HEK293 (cell line): ENCODE measurements around the gene GNA12.

Experiments used
- PRDM1 ChIP-seq: fragments of 450-650 bp; formaldehyde crosslinking; IDR thresholded peaks from 2 replicates; pipeline ENCODE4; 2016; ENCODE audit warnings: missing biosample characterization, missing genetic modification characterization
- SCRT1 ChIP-seq: fragments of 450-650 bp; formaldehyde crosslinking; IDR thresholded peaks from 2 replicates; pipeline ENCODE4 v1.5.1; 2016; ENCODE audit warnings: missing biosample characterization, missing genetic modification characterization, borderline replicate concordance
- TCF7L2 ChIP-seq: IDR thresholded peaks from 2 replicates; pipeline ENCODE4 v1.6.1; 2011; ENCODE audit warnings: low read depth, mild to moderate bottlenecking, inconsistent platforms, low read length, moderate library complexity, borderline replicate concordance
- ZBTB8A ChIP-seq: fragments of 450-650 bp; formaldehyde crosslinking; IDR thresholded peaks from 2 replicates; pipeline ENCODE4 v1.5.1; 2016; ENCODE audit warnings: missing biosample characterization, missing genetic modification characterization
- ZNF132 ChIP-seq: fragments of 450-650 bp; formaldehyde crosslinking; IDR thresholded peaks from 2 replicates; pipeline ENCODE4 v1.5.1; 2017; ENCODE audit warnings: missing biosample characterization, missing genetic modification characterization, borderline replicate concordance
- ZNF184 ChIP-seq: fragments of 450-650 bp; IDR thresholded peaks from 2 replicates; pipeline ENCODE4 v1.5.1; 2018; ENCODE audit warnings: missing biosample characterization, mild to moderate bottlenecking, missing genetic modification characterization
- ZNF274 ChIP-seq, 2 experiments: fragments of 200-500 bp in 1 of 2; fragments of 450-650 bp in 1 of 2; sonication (Bioruptor generic) in 1 of 2; formaldehyde crosslinking in 1 of 2; IDR thresholded peaks; 2 replicates each; pipeline versions ENCODE4 v1.5.1 to v1.6.1; 2014 to 2016; ENCODE audit warnings: borderline replicate concordance in 1 of 2, inconsistent platforms in 1 of 2, low read length in 1 of 2, missing biosample characterization in 1 of 2, missing genetic modification characterization in 1 of 2
- TF ChIP-seq, protein P1 (sequence below): fragments of 450-650 bp; formaldehyde crosslinking; IDR thresholded peaks from 2 replicates; pipeline ENCODE4 v1.5.1; 2016; ENCODE audit warnings: missing biosample characterization, missing genetic modification characterization
- TF ChIP-seq, protein P2 (sequence below): fragments of 450-650 bp; formaldehyde crosslinking; IDR thresholded peaks from 2 replicates; pipeline ENCODE4 v1.5.1; 2016; ENCODE audit warnings: missing biosample characterization, missing genetic modification characterization
- TF ChIP-seq, protein P3 (sequence below): fragments of 450-650 bp; formaldehyde crosslinking; IDR thresholded peaks from 2 replicates; pipeline ENCODE4 v1.5.1; 2017; ENCODE audit warnings: missing biosample characterization, missing genetic modification characterization
- TF ChIP-seq, protein P4 (sequence below): fragments of 450-650 bp; formaldehyde crosslinking; IDR thresholded peaks from 2 replicates; pipeline ENCODE4 v1.5.1; 2016; ENCODE audit warnings: missing biosample characterization, missing genetic modification characterization

DNA sequence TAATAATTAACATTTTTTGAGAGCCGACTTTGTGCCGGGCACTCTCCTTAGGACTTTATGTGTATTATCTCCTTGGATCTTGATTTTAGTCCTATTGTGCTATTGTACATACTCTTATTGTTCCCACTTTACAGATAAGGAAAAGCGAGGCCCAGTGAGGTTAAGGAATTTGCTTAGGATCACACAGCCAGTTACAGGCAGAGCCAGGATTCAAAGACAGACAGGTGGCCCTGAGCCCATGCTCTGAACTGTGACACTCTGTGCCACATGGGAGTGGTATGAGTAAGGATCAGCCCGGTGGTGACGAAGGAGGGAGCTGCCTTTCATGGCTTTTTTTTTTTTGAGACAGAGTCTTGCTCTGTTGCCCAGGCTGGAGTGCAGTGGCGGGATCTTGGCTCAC lies 15.8 kb upstream of the GNA12 start:
- TF ChIP-seq ZNF184 (tag by site-specific recombination) = no peak
- TF ChIP-seq, protein P1, sequence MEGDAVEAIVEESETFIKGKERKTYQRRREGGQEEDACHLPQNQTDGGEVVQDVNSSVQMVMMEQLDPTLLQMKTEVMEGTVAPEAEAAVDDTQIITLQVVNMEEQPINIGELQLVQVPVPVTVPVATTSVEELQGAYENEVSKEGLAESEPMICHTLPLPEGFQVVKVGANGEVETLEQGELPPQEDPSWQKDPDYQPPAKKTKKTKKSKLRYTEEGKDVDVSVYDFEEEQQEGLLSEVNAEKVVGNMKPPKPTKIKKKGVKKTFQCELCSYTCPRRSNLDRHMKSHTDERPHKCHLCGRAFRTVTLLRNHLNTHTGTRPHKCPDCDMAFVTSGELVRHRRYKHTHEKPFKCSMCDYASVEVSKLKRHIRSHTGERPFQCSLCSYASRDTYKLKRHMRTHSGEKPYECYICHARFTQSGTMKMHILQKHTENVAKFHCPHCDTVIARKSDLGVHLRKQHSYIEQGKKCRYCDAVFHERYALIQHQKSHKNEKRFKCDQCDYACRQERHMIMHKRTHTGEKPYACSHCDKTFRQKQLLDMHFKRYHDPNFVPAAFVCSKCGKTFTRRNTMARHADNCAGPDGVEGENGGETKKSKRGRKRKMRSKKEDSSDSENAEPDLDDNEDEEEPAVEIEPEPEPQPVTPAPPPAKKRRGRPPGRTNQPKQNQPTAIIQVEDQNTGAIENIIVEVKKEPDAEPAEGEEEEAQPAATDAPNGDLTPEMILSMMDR (tag by site-specific recombination) = no peak
- TF ChIP-seq, protein P2, sequence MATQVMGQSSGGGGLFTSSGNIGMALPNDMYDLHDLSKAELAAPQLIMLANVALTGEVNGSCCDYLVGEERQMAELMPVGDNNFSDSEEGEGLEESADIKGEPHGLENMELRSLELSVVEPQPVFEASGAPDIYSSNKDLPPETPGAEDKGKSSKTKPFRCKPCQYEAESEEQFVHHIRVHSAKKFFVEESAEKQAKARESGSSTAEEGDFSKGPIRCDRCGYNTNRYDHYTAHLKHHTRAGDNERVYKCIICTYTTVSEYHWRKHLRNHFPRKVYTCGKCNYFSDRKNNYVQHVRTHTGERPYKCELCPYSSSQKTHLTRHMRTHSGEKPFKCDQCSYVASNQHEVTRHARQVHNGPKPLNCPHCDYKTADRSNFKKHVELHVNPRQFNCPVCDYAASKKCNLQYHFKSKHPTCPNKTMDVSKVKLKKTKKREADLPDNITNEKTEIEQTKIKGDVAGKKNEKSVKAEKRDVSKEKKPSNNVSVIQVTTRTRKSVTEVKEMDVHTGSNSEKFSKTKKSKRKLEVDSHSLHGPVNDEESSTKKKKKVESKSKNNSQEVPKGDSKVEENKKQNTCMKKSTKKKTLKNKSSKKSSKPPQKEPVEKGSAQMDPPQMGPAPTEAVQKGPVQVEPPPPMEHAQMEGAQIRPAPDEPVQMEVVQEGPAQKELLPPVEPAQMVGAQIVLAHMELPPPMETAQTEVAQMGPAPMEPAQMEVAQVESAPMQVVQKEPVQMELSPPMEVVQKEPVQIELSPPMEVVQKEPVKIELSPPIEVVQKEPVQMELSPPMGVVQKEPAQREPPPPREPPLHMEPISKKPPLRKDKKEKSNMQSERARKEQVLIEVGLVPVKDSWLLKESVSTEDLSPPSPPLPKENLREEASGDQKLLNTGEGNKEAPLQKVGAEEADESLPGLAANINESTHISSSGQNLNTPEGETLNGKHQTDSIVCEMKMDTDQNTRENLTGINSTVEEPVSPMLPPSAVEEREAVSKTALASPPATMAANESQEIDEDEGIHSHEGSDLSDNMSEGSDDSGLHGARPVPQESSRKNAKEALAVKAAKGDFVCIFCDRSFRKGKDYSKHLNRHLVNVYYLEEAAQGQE (tag by site-specific recombination) = no peak
- no peak for TF ChIP-seq TCF7L2
- TF ChIP-seq, protein P3, sequence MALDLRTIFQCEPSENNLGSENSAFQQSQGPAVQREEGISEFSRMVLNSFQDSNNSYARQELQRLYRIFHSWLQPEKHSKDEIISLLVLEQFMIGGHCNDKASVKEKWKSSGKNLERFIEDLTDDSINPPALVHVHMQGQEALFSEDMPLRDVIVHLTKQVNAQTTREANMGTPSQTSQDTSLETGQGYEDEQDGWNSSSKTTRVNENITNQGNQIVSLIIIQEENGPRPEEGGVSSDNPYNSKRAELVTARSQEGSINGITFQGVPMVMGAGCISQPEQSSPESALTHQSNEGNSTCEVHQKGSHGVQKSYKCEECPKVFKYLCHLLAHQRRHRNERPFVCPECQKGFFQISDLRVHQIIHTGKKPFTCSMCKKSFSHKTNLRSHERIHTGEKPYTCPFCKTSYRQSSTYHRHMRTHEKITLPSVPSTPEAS (tag by site-specific recombination) = no peak
- no peak for TF ChIP-seq ZNF274 (IDR thresholded peaks at IDR 0.05; ENCODE audit: low read length)
- no peak for TF ChIP-seq ZNF274 (tag by site-specific recombination; IDR thresholded peaks at IDR 0.05; ENCODE audit: borderline replicate concordance)
- TF ChIP-seq SCRT1 (tag by site-specific recombination) = no peak
- TF ChIP-seq, protein P4, sequence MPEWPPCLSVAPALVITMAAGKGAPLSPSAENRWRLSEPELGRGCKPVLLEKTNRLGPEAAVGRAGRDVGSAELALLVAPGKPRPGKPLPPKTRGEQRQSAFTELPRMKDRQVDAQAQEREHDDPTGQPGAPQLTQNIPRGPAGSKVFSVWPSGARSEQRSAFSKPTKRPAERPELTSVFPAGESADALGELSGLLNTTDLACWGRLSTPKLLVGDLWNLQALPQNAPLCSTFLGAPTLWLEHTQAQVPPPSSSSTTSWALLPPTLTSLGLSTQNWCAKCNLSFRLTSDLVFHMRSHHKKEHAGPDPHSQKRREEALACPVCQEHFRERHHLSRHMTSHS (tag by site-specific recombination) = no peak
- TF ChIP-seq ZNF132 (tag by site-specific recombination) = no peak
- no peak for TF ChIP-seq PRDM1
- no peak for TF ChIP-seq ZBTB8A (tag by site-specific recombination)
